HG03558 (cell line): ENCODE measurements around the gene DCT.
A peak's percentile ranks its signal among the peaks of the same experiment; 100 is the strongest.

Source experiments
- ATAC-seq: cut with Tn5 transposase; IDR thresholded peaks from one replicate; pipeline ENCODE4 v1.9.1; 2021; ENCODE audit warnings: moderate number of reproducible peaks; ENCODE audit not compliant: unreplicated experiment; ENCODE audit errors: extremely low read depth

Gene DCT

DNA sequence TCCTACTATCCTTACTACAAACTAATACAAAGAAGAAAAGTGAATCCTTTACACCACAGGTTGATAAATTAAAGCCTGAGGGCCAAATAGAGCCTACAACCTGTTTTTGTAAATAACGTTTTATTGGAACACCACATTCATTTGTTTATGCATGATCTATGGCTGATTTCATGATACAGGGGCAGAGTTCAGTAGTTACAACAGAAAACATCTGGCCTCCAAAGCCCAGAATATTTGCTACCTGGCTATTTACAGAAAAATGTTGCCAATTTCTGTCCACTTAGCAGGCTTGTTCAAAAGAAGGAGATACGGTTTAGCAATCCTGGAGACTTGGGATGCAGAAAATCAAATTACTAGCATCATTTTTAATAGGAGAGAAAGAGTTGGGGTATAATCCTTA lies 24.1 kb downstream of the DCT start:
- ATAC-seq: no peak

DNA sequence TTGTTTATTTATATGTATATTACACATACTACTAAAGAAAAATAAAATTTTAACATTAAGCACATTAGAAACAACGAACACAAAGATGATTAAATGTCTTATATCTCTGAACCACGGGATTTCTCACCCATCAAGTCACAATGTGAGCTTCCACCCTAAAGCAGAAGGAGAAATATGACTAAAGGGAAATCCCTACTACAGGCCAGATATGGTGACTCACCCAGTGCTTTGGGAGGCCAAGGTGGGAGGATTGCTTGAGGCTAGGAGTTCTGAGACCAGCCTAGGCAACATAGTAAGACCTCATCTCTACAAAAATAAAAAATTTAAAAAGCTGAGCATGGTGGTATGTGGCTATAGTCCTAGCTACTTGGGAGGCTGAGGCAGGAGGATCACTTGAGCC lies 24.6 kb downstream of the DCT start:
- ATAC-seq: no peak

DNA sequence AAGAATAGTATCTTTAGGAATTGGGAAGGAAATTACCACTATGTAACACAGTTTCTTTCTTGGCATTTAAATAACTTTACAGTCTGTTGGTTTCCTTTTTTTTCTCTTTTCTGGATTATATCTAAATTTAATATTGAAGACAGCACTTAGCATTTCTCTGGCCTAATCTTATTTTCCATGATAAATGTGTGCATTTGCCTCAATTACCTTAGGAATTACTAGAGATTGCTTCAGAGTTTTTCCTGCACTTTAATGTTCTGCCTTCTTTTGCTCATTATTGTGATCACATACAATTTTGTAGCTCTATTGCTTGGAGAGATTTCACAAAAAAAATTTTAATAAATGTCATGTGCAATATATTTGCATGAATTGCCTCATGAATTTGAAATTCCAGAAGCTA lies 25.1 kb downstream of the DCT start:
- ATAC-seq: no peak

DNA sequence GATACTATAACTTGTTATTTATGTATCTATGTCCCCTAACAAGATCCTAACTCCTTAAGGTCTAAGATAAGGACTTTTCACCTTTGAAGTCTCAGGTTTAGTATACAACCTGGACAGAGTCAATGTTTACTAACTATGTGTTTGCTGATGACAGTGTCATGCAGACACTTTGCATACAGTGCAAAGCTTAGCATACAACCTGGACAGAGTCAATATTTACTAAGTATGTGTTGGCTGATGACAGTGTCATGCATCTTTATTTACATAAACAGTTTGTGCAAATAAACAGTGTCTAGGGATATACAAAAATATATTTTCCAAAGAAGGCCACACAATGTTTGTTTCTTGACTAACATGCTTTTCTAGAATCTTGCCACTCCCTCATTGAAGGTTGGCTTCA lies 34.7 kb downstream of the DCT start:
- ATAC-seq: no peak

DNA sequence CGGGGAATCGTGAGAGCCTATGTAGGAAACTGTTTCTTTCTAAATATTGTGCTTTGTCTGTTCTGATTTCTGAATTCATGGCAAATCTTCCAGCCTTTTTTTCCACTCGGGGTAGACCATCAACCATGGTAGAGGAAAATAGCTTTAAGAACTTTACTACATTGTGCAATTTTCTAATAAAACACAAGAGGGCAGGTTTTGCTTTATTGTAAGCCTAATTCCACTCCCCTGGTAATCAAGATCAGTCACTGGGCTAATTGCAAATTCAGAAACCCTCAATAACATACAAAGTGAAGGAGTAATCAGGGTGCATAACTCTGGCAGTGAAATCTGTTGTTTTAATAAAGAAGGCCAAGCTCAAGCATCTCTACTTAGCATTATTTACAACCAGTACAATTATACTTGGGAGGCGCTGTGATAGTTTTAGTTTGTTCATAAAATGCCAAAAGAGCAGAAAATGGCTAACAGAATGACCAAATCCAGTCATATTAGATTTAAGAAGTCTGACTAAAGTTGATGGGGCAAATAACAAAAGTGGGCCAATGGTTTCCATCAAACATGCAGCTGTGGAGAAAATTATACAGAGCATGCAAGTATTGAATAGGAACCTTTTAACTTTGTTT lies 43.8 kb downstream of the DCT start:
- no peak for ATAC-seq

DNA sequence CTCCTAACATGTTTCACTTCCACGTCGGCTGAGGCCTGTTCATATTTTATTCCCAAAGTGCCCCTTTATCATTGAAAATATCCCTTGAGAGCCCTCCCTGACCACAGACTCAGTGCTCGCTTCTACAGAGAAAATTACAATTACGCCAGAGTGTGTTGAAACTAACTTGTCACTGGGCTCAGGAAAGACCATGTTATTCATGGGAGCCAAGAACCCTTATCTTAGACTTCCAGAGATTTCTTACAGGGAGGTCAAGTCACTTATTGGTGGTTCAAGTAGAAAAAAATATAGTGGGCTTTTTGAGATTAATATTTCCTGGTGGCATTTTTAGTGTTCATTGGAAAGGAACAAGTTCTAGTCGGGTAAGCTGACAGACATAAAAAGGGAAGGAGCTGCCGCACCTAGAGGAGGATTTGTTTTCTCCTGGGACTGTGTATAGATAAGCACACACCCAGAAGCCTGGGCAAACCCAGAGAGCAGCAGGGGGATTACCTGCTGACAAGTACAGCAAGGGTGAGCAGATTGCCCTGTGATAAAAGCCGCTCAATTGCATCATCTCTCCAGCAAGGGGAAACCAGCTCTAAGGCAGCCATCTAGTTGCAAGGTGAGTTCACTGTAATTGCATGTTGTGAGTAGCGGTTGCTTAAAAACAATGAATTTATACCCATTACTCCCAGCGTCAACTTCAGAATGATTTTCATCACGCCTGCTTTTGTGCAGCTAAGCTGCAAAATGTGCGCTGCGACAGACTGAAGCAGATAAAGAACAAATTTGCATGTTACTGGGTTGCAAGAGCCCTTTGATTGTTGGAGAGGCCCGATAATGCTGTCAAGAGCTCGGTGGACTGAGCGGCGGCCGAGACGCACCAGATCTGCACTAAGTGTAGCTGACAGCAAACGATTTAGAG lies 46.2 kb downstream of the DCT start:
- ATAC-seq: peak; percentile 58

DNA sequence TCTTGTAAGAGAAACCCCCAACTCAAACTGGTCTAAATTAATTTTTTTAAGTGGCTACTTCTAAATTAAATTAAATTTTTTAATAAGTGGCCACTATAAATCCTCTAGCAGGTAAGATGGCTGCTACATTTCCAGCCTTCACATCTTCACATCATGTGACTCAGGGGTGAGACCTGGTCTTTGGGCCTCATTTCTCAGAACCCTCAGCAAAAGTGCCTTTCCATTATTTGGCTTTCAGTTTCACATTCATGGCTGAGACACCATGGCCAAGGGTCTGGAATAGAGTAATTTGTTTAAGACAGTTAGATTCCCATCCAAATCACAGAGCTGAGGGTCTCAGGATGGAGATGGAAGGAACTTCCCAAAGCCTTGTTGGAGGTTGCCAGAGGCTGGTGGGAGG lies 47.5 kb downstream of the DCT start:
- no peak for ATAC-seq

DNA sequence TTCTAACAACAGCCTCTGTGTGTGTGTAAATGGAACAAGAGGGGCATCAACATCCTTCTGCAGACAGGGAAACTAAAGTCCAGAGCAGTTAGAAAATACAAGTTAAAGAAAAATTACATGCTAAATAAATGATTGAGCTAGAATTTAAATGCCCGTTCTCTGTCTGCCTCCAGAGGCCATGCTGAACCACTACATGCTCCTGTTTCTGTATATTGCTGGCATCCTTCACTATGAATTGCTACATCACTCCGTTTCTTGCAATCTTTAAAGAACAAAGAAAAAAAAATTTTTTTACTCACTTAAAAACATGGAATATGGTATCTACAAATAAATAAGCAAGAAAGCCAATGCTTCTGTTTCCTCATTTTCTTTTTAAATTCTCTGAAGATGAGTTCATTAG lies 47.9 kb downstream of the DCT start:
- no peak for ATAC-seq

DNA sequence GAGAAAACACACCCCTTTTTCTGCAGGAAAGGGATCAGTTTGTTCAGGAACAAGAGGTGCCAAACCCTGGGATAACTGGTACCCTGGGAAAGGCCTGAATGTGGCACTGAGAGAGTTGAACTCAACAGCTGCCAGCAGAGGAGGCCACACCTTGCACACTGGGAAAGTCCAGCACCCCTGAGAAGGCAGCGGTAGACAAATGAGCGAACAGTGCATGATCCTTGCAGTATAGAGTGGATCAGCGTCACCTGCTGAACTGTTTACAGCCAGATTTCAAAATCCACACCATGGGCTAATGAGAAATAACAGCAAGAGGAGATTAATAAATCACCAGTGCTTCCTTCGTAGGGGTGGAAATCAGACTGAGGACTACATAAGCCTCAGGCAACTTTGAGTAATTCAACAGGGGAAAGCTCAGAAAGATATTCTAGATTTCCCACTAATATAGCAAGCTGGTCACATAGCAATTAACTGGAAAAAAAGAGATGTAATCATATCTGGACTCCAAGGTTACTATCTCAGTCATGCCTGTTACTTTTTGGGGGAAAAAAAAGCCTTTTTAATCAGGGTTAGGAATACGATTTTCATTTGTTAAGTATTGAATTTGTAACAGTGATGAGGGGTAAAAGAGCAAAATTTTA lies 52.0 kb downstream of the DCT start:
- ATAC-seq: no peak

DNA sequence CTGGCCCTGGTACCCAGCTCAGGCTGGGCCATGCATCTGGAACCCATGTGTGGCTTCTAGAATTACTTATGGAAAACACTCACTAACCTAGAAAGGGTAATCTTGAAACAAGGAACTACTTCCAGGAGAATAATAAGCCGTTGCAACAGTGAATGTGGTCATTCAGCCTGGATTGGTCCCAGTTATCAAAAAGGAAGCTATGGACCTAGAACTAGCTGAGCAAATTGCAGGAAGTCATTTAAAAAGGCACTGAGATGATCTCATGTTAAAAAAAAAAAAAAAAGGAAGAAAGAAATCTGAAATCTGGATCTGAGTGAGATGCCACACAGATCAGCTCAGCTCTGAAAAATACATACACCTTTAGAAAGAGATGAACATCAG lies 59.6 kb downstream of the DCT start:
- ATAC-seq: no peak

DNA sequence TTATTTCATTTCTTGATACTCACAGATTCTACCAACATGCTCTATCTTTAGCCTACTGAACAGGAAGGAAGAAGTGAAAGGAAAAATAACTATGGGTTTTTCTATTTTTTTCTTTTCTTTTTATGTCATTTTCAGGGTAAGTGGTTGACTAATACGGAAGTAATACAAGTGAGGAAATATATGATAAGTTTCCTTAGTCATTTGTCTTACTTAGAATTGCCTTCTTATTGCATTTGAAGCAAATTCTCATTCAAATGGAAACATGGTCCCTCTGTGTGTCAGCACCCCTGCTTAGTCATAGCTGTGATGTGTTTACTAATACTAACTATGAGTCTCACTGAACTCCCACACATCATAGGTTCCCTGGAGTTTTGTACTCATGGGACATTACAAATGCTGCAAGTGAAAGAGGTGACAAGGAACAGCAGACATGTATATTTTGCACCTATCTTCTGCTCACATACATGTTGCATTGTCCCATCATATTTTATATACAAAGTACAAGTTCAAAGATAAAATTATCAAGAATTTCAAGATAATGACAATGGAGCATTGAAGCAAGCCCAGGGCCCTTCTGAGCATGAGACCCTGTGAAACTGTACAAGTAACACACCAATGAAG lies 60.1 kb downstream of the DCT start:
- ATAC-seq: peak; percentile 64

DNA sequence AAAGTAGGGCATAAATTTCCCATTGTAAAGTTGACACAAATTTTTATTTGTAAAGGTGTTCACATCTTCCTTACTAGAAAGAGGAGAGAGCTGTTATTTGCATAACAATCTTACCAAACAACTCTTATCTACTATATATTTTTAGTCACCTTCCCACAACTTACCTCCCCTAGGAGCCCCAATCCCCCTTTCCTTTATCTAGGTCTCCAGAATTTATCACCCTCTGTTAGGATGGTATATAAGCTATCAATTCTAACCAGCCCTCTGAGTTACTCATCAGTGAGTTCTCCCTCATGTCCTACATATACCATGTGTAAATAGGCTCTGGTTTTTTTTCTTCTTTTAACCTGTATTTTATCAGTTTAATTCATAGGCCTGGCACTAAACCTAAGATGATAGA lies 62.2 kb downstream of the DCT start:
- no peak for ATAC-seq

DNA sequence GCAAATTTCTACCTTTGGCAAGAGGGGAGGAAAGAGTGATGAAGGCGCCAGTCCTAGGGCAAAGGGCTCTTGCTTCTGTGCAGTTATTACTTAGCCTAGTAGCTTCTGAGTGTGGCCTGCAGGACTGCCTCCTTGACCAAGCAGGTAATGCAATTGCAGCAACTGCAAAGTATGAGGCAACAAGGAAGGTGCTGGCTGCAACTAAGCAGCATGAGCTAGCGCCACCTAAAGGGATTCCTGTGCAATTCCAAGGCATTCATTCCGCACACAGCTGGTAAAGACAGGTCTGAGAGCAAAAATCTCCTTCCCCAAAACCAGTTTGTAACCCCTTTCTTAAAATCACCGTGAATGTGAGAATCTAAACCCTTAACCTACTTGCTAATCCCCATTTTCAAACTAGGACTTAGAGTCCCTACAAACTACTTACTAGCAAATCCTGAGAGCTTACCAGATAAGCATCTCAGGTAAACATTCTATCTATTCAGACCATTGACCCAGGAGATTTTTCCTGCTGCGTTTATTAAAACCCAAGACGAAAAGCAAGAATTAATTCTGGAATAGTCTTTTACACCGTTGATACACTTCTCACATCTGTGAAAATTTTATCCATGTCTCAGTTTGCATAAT lies 62.9 kb downstream of the DCT start:
- ATAC-seq: no peak

DNA sequence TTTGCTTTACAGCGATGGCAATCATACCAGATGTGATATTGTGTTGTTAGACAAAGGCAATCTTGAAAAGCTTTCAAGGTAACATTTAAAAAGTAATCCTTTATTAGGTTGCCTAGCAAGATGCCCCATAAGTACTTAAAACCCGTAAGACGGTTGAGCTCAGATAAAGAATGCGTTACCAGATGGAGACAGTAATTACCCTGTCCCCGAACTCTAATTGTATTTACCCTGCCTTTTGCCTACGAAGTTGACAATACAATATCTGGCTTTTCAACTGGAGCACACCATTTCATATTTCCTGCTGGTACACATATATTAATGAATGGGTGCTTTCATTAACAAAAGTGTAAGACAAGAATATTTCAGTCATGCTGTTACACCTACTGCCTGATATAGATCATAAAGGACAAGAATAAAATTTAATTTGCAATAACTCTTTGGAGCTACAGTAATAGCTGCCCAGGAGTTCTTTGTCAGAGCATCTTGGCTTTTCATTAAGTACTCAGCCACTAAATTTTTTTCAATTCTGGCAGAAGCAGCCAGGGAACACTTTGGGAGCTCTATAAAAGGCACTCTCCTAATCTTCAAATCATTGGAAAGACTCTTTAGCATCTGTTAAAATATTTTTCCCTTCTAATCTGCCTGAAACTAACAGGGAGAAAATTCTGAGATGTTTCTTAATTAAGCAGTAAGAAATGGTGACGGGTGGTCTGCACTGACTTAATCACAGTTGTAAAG lies 63.8 kb downstream of the DCT start:
- ATAC-seq: no peak

DNA sequence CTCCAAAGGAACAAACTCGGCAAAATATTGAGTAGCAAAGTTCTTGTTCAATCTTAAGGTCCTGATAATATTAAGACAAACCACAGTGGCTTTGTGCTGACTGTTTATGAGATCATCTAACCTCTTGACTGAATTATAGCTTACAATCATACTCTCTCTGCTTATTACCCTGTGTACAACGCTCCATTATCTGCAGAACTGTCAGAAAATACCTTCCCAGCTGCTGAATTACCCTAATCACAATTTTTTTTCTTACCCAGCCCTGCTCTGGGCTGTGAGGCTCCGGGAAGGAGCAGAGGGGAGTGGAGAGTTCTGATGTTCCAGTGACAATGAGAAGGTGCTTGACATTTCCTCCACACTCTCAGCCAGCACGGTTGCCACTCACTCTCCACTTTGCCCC lies 64.8 kb downstream of the DCT start:
- no peak for ATAC-seq

DNA sequence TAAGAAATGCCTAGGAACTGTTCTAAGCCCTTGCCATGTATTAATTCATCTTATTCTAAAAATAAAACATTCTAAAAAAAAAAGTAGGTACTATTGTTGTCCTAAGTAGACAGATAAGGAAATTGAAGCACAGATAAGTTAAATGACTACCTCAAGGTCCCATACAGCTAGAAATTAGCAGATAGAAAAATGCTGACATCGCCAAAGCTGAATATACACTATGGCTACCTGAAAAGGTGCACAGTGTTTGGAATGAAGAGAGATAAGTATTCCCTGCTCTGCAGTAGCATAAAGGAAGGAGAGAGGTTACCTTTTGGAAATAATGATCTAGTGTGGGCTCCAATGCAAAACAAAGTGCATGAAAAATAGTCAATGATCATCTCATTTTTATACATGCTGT lies 65.3 kb downstream of the DCT start:
- no peak for ATAC-seq

DNA sequence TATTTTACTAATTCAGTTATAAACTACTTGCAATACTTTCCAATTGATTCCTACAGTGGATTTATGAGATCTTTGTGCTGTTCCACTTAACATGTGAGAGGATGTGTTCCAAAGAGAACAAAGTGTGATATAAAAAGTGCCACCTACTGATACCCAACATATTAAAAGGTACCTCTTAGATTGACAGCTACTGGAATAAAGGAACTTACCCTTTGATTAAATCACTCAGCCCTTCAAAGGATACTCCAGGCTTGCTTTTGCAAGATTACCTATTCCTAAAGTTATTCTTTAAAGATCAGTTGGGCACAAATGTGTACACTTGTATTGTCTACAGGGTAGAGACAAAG lies 65.9 kb downstream of the DCT start:
- ATAC-seq: no peak

DNA sequence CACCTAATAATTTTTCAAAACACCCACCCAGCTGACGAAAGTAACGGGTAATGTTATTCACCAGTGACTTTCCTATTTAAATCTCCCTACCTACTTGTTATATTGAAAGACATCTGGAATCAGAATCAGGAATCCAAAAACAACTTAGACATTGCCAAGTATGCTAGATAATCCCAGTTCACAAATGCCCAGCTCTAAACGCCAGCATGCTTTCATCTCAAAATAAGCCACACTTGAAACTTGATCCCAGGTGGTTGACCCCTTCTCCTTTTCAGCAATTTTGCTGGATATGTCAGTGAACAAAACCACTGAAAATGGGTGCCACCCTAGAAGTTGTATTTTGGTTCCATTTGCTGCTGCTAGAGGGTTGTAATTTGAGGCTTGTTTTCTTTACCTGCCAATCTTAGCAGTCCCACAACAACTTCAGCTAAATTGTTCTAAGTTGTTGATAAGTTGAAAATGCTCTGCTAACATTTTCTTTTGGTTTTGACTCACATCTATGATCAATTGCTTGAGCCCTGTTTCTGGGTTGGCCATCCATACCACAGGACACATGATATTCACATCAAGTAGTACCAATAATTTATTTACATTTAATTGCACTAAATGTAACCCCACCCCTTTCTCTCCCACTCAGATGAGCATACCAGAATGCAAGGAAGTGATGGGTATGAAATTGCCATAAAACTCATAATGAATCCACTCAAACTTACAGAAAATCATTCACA lies 66.4 kb downstream of the DCT start:
- no peak for ATAC-seq

DNA sequence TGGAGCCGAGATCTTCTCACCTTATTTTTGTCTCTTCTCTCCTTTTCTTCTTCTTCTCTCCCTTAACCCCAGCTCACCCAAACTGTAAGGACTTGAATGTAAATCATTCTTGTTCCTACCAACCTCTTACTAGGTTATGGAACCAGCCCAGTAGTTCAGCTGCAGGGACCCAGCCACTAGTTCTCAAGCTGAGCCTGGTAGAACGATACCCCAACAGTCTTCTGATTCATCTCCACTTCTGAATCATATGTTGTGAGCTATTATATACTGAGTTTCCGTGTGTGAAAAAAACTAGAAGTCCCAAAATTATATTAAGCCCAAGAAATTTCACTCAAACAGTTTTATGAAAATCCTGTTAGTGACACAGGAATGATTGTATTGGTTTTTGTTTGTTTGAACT lies 67.7 kb downstream of the DCT start:
- ATAC-seq: no peak
